ENCODE measurements around the gene ZBTB7C.

ZBTB7C gene

GRCh38 chr18:48006415-48007175 lies 402.6 kb downstream of the ZBTB7C start:
- no peak for DNase-seq

- DNase-seq = no peak
Measured at GRCh38 chr18:48004577-48004976, 404.6 kb downstream of the ZBTB7C start.

- DNase-seq = no peak
Measured at GRCh38 chr18:48003426-48004349, 405.5 kb downstream of the ZBTB7C start.

- DNase-seq = no peak
Measured at GRCh38 chr18:48002933-48003365, 406.2 kb downstream of the ZBTB7C start.

GRCh38 chr18:48000701-48001100 lies 408.5 kb downstream of the ZBTB7C start:
- no peak for DNase-seq

- no peak for DNase-seq
Measured at GRCh38 chr18:47999801-48000248, 409.4 kb downstream of the ZBTB7C start.

GRCh38 chr18:47997338-47997780 lies 411.8 kb downstream of the ZBTB7C start:
- peak in 1 of 2 experiments; percentile 26 for DNase-seq

- DNase-seq = no peak
Measured at GRCh38 chr18:47996091-47996541, 413.1 kb downstream of the ZBTB7C start.

GRCh38 chr18:47995654-47996053 lies 413.5 kb downstream of the ZBTB7C start:
- no peak for DNase-seq

- DNase-seq = no peak
Measured at GRCh38 chr18:47993409-47993808, 415.8 kb downstream of the ZBTB7C start.

GRCh38 chr18:47992976-47993375 lies 416.2 kb downstream of the ZBTB7C start:
- no peak for DNase-seq

- DNase-seq = no peak
Measured at GRCh38 chr18:47992266-47992665, 416.9 kb downstream of the ZBTB7C start.

- no peak for DNase-seq
Measured at GRCh38 chr18:47990981-47991380, 418.2 kb downstream of the ZBTB7C start.

- DNase-seq = no peak
Measured at GRCh38 chr18:47987388-47987699, 421.8 kb downstream of the ZBTB7C start.

- DNase-seq = no peak
Measured at GRCh38 chr18:47986620-47987387, 422.4 kb downstream of the ZBTB7C start.

GRCh38 chr18:47985866-47986265 lies 423.3 kb downstream of the ZBTB7C start:
- DNase-seq = no peak

GRCh38 chr18:47984991-47985390 lies 424.2 kb downstream of the ZBTB7C start:
- DNase-seq = no peak

- no peak for DNase-seq
Measured at GRCh38 chr18:47983946-47984345, 425.2 kb downstream of the ZBTB7C start.

- no peak for DNase-seq
Measured at GRCh38 chr18:47983055-47983454, 426.1 kb downstream of the ZBTB7C start.

GRCh38 chr18:47981830-47982229 lies 427.4 kb downstream of the ZBTB7C start:
- DNase-seq = no peak

GRCh38 chr18:47981320-47981719 lies 427.9 kb downstream of the ZBTB7C start:
- no peak for DNase-seq

GRCh38 chr18:47979611-47980200 lies 429.5 kb downstream of the ZBTB7C start:
- no peak for DNase-seq

- no peak for DNase-seq
Measured at GRCh38 chr18:47978603-47979002, 430.6 kb downstream of the ZBTB7C start.
